Sigmoid colon (tissue), 3 donors: ENCODE measurements around the gene ATP5F1E.

ENCODE experiments used
- POLR2A ChIP-seq, 2 donors: fragments of 450-650 bp; IDR thresholded peaks; one replicate each; pipeline ENCODE4 v1.6.1; 2016; ENCODE audit warnings: antibody characterized with exemption in 2 of 2, mild to moderate bottlenecking in 2 of 2, moderate library complexity in 2 of 2
- TF ChIP-seq, protein P1 (sequence below), 4 experiments: fragments of 450-650 bp in 3 of 4; fragments of 200-600 bp in 1 of 4; IDR thresholded peaks; one replicate each; pipeline ENCODE4 v1.5.1; 2016 to 2019; ENCODE audit warnings: antibody characterized with exemption in 4 of 4, mild to moderate bottlenecking in 3 of 4, moderate library complexity in 2 of 4

DNA sequence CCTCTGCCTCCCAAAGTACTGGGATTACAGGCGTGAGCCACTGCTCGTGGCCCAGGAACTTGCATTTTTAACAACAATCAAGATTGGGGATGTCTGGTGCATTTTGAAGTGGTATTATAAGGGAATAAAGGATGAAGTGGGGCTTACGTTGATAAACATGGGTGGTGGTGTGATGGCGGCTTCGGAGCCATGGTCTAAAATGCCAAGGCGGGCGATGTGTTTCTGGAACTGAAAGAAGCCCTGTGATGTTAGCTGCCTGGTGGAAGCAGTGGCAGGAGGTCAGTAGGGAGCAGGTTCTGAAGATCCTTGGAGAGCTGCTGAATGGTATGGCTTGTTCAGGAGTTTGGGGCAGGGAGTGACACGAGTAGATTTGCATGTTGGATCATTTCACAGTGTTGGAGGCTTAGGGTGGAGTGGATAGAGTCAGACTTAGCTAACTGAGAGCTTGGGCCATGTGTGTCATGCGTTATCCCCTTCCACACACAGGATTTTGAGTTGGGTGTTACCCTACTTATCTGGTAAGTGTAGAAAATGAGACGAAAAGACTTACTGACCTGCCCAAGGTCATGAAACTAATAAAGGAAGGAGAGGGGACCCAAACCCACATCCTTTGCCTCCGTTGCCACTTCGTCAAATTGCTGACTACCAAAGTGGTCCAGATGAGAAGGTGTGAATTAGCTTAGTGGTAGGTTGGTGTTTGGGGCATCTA is 49.6 kb downstream of the ATP5F1E start:
- no peak for TF ChIP-seq POLR2A (IDR thresholded peaks at IDR 0.05)
- TF ChIP-seq, protein P1, sequence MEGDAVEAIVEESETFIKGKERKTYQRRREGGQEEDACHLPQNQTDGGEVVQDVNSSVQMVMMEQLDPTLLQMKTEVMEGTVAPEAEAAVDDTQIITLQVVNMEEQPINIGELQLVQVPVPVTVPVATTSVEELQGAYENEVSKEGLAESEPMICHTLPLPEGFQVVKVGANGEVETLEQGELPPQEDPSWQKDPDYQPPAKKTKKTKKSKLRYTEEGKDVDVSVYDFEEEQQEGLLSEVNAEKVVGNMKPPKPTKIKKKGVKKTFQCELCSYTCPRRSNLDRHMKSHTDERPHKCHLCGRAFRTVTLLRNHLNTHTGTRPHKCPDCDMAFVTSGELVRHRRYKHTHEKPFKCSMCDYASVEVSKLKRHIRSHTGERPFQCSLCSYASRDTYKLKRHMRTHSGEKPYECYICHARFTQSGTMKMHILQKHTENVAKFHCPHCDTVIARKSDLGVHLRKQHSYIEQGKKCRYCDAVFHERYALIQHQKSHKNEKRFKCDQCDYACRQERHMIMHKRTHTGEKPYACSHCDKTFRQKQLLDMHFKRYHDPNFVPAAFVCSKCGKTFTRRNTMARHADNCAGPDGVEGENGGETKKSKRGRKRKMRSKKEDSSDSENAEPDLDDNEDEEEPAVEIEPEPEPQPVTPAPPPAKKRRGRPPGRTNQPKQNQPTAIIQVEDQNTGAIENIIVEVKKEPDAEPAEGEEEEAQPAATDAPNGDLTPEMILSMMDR (IDR thresholded peaks at IDR 0.05) = no peak
